SK-N-MC (cell line): ENCODE data around the gene DENND1C.

Source experiments
- EZH2 ChIP-seq: fragments of 200-600 bp; sonication (generic); IDR thresholded peaks from one replicate; pipeline ENCODE4 v1.6.1; 2017; ENCODE audit warnings: antibody characterized with exemption
- POLR2AphosphoS5 ChIP-seq: IDR thresholded peaks from 2 replicates; pipeline ENCODE4 v1.6.1; 2012; ENCODE audit warnings: mild to moderate bottlenecking, low read depth, low read length, borderline replicate concordance

- TF ChIP-seq EZH2 (no peak), POLR2AphosphoS5 (no peak)
Measured at GRCh38 chr19:6476896-6477431, 4.6 kb downstream of the DENND1C start.
